GM19438 (cell line): ENCODE measurements around the gene GRK5.

Experiments
- ATAC-seq: cut with Tn5 transposase; IDR thresholded peaks from one replicate; pipeline ENCODE4 v1.9.1; 2021; ENCODE audit warnings: low read depth; ENCODE audit not compliant: unreplicated experiment

GRK5 gene

DNA sequence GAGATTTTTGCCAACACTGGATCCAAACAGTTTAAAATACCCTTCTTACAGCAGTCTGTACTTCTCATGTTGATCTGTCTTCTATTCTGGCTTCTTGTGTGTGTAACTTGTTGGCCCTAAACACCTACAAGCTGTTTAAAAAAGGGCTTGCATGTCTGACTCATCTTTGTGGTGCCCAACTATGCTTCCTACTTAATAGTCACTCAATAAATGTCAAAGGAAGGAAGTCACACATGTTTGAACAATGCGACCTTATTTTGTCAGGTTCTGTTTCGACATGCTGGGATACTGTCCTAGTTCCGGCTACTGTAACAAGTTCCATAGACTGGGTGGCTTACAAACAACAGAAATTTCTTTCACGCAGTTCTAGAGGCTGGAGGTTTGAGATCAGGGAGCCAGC is 9.4 kb upstream of the GRK5 start:
- no peak for ATAC-seq

DNA sequence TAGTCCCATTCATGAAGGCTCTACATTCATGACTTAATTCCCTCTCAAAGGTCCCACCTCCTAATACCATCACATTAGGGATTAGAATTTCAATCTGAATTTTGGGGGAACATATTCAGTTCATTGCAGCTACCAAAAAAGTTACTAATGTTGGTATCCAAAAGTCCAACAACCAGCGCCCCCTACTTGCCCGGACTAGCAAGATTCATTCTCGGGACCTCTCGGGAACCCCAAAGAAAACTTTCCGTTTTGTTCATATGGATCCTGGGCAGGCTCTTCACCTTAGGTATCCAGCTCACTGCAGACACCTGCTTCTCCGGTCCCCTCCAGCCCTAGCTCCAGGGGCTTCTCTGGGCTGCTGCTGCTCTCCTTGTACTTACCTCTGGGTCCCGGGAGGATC is 8.9 kb upstream of the GRK5 start:
- no peak for ATAC-seq

DNA sequence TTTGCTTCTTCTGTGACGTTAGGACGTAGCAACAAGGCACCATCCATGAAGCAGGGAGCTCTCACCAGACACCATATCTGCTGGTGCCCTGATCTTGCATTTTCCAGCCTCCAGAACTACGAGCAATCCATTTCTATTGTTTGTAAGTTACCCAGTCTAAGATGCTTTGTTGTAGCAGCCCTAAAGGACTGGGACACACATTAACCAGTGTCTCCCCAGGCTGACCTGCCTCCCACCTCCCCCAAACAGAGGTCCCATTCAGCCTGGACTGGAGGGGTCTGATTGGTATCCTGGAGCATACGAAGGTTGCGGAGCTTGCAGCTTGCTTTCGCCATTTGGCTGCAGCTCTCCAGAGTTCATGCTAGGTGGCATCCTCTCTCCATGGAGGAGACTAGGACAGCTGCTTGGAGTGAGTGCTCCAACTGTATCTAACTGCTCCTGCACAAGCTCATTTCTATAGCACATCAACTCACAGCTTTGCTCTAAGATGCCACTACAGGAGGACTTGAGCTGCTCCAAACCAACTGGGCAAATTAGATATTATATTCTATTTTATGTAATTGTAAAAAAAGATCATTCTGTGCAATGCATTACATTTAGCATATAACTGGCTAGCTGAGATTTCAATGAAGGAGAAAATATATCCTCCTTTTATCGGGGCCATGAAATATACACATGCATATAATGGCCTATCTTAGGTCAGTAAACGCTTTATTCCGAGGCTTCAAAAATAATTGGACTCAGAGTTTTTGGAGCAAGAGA is 8.0 kb upstream of the GRK5 start:
- ATAC-seq = no peak

DNA sequence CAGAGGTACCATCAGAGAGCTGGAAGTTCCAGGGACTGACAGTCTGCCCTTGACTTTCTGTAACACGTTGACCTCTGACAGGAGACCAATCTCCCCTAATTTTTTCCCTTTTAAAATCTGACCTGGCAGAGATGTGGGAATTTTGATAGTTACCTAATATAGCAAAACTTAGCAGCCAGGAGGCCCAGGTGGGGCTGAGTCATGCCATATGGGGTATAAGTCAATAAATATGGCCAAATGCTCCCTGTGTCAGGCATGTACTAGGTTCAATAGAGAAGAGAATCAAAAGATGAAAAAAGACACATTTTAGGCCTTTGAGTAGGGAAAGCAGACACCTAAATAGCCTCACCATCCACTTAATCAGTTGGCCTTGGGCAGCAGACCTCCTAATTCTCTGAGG is 6.1 kb upstream of the GRK5 start:
- no peak for ATAC-seq

DNA sequence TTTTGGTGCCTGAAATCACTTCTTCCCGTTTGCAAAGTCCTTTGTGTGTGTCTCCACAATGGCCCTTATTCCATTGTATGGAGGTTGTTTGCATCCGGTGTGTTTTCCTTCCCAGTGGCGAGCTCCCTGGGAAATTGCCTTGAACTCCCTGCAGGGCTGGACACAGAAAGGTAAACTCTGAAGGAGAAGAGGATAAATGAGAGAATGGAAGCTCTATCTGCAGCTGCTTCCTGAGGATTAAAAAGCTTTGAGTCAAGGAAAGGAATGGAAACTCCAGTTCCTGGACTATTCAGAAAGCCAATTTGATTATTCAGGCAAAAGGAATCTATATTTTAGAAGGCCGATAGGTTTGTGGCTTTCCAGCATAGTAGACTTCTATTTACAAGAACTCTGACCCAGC is 4.4 kb upstream of the GRK5 start:
- no peak for ATAC-seq

DNA sequence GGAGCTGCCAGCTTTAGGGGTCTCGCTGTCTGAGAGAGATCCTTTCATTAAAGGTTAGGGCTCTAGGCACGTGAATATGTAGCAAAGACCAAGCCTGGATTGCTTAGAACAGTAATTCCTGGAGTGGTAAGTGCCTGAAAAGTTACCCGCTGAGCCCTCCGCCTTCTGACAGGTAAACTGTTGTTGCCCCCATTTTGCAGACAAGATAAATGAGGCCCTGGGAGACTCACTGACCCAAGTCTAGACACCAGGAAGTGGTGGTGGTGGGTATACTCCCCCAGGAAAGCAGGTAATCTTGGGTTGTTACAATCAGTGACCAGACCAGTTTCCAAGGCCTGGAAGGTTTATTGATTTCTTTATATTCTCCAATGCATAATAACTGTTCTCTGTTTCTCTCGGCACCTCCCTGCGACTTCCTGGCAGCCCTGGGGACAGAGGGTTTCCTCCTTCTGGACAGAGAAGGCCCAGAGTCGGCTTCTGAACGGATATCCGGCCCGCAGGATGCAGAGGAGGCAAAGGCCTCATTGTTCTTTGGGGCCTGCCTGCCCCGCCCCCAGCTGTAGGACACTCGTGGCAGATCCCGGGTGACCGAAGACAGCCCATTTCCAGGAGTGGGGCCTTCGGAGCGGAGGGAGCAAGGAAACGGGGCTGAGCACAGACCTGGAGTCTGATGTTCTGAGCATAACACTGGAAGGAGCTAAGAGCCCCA is 1.3 kb upstream of the GRK5 start:
- ATAC-seq = peak; percentile 38

DNA sequence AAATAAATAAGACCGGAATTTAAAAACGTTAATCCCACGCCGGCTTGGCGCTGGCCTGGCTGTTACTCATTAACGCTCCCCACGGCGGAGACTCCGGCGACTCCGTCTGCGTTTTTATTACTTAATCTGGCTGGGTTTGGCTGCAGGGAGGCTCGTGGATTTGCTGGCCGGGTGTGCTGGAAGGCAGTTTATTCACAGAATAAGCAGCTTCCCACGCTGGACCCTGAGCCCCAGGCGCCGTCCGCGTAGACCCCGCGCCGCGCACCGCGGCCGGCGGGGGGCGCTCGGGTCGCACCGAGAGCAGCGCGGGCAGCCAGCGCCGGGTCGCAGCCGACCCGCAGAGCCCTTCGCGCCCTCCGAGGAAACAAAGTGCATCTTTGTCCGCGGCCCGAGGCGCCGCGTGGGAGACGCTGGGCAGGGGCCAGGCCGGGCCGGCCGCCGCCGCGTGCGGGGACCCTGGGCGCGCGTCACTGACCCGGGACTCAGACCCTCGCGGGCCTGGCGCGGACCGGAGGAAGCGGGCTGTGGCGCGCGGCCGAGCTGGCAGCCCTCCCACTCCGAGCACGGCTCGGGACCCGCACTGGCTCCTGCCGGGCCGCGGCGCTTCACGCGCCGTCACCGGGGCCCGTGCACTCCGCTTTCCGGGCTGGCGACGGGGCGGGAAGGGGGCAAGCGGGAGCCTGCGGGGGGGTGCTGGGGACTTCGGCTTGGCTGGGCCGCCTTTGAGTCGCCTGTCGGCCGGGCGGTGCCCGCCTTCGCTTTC is 587 bp upstream of the GRK5 start:
- ATAC-seq = peak; percentile 61

DNA sequence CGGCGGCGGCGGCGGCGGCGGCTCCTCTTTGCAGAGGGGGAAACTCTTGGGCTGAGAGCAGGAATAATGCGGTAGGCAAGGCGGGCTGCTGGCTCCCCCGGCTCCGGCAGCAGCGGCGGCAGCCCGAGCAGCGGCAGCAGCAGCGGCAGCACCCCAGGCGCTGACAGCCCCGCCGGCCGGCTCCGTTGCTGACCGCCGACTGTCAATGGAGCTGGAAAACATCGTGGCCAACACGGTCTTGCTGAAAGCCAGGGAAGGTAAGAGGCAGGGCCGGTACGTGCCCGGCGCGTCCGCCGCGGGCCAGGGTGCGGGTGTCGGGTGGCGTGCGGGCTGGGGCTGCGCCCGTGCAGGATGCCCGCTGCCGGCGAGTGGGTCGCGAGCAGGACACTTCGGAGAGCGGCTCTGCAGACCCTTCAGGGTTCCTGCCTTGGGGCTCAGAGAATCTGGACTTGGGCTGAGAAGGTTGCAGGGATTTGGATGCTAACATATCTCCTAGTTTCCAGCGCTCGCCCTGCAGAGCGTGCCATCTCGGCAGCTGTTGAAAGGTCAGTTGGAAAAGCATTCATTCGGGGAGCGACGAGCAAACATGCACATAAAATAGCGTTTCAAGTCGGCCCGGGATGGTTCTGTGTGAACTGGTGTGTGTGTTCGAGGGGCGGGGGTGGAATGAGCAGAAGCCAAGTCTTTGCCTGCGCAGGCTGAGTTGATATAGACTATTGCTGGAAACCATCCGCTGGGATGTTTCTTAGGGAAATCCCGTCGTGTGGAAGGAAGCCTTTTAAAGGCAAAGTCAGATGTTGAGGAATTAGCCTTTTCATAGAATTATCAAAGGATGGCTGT is 562 bp downstream of the GRK5 start:
- peak; percentile 8 for ATAC-seq

DNA sequence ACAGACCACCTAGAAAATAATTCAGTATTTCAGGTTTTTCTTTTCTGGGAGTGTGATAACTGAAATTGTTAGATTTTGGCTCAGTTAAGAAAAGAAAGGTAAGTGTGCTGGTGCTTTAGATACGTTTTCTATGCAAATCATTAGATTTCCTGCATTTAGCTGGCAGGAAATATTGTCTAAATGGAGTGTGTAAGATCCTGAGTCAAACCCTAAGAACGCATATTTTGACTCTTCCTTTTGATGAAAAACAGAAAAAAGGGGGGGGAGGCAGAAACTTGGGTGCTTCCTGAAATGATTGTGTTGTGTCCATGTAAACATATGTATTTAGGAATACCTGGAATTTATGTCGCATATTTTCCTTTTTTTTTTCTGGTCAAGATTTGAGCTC is 1.2 kb downstream of the GRK5 start:
- no peak for ATAC-seq

DNA sequence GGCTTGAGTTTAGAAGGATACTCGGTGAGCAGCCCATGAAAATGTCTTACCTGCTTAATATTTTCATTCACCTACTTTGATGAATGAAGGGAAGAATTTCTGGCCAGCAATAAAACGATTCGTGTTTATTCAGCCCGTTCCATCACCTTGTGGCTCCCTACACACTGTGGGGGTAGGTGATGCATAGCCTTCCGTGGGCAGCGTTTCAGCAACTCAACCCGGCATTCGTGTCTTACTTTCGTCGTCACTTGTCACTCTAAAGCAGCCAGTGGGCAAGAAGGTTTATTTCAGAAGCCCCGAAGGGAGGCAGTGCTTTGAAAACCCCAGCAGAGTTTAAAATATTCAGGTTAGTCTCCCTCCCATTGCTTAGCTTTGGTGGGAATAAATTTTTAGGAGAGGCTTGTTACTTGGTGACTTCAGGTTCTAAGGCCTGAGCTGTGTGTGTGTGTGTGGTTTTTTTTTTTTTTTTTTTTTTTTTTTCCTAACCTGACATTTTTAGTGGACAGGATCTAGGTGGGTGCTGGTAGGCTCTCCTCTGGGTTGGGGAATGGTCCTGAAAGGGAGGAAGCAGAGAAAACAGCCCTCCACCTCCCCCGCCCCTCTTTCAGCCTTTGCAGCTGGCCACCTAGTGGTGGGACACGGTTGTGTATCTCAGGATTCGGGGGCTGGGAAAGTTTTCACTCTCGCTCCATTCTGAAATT is 1.8 kb downstream of the GRK5 start:
- ATAC-seq = no peak

DNA sequence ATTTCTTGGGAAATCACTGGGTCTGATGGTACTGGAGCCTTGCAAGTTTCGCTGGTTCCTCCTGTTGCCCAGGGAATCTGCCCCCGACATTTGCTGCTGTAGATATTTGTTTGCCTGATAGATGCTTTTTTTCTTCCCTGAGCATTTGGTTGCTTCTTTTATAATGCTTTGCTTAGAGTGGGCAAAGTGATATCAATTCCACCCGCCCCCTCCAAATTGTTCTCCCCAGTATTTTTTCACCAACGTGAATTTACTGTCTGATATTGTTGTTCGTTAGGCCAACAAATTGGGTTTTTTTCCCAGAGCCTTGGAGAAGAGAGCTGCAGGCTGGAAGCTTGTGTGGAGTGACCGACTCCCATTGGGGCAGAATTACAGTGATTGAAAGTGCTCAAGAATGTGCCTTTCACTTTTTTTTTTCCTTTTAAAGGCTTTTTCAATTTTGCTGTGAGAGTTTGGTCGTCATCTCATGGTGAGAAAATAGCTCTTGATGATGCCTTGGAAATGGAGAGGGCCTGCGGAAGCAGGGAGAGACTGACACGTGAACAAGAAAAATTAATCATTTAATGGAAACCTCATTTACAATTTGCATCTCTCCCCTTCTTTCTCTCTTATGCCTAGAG is 2.5 kb downstream of the GRK5 start:
- no peak for ATAC-seq

DNA sequence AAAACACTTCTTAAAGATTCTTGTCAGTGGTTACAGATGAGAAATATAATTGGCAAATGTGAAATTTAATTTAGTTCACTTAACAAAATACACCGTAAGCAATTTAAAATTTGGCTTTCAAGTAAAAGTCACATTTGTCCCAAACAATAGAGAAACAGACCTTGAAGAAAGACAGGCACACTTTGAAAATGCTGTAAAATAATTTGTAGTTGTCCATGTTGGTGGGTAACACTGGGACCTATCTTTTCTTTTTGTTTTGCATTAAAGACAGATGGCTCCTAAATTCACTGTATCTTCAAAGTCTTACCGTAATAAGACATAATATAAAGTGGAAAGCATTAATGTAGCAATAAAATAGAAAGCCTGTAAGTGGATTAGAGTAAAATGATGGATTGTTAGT is 3.3 kb downstream of the GRK5 start:
- ATAC-seq = no peak

DNA sequence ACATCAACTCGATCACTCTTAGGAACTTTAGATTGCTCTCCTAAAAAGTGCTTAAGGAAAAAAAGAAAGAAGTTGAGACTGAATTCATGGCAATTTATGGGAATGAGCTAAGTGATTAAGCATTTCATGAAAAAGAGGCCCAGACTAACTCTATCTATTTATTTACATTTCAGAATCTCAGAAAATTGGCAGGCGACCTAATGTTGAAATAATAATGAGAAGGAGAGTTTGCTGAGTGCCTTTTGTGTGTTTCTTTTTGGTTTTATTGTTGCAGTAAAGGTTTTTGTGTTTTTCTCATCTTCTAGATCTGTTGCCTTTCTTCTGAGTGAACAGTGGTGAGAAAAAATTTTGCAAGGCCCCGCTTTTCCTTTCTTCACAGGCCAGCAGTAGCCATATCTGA is 3.8 kb downstream of the GRK5 start:
- ATAC-seq = no peak

DNA sequence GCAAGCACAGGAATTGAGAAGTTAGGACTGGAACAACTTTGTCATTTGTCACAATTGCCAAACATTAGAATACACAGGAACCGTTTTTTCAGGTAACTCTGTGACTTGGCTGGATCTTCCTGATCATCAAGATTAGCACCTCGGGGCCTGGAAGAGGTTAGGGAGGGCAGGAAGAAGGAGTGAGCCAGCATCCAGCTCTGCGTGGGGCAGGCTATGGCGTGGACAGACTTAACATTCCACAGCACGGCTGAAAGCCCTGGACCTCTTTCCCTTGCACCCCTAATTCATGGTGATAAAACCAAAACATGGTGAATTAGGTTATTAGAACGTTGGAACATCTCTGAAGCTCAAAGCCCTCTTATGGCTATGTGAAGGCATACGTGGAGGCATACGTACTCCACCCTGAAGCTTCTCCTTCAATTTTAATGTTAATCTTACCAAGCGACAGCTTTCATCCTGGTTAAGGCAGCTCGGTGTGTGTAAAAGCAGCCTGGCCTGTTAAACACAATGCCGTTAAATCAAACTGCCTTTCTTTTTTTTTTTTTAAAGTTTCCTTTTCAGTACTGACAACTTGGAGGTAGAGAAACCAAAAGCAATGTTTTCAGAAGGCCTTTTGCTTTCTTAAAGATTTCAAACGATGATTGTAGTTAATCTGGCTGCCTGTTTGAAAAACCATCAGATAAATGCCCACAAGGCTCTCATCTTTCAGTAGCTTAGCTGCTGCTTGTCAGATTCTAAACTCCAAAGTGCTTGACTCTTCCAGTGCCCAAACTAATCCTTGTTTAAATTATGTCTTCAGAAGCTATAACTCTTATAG is 4.5 kb downstream of the GRK5 start:
- ATAC-seq = no peak

DNA sequence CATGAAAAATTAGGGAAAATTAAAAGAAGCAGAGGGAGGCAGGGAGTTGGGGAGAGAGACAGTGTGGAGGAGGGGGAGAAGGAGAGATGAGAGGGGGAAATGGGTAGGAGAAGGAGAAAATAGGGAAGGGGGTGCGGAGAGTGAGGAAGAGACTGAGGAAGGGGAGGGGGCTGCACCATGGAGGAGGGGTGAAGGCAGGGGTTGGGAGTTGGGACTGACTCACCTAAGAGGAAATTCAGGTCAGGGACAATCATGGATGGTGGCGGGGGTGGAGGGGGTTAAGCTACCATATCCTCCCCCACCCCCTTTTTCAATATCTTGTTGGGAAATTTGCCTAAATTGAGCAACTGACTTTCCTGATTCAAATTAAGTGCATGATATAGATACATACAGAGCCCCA is 8.0 kb downstream of the GRK5 start:
- ATAC-seq = no peak

DNA sequence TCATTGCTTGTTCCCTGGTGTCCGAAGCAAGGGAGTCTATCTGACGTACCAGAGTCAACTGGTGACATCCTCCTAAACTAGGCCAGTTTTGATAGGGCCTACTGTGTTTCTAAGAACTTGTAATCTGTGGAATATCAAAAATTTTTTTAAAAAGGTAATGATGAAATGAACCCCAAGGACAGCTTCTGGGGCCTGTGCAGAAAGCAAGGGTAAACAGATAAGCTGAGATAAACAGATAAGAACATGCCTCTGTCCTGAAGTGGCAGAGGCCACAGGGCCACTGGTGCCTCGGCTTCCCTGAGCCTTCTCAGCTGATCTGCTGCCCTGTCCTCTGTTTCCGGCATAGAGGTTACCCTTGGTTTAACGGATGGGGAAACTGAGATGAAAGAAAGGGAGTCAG is 8.8 kb downstream of the GRK5 start:
- ATAC-seq = no peak

DNA sequence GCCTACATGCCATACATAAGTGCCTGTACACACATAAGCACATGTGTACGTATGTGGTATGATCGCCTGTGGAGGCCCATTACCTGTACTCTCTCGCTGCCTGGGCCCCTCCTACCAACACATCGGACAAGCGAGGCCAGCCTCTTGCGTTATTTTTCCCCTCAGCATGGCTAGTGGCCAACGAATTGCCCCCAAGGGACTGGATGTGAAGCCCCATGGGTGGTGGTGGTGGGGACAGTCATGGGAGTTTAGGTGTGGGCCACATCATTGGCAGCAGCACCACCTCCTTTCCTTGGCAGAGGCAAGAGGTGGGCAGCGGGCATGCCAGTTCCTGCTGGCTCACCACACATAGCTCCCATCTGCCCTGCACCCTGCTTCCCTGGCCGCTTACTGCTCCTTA is 10.0 kb downstream of the GRK5 start:
- ATAC-seq = no peak

DNA sequence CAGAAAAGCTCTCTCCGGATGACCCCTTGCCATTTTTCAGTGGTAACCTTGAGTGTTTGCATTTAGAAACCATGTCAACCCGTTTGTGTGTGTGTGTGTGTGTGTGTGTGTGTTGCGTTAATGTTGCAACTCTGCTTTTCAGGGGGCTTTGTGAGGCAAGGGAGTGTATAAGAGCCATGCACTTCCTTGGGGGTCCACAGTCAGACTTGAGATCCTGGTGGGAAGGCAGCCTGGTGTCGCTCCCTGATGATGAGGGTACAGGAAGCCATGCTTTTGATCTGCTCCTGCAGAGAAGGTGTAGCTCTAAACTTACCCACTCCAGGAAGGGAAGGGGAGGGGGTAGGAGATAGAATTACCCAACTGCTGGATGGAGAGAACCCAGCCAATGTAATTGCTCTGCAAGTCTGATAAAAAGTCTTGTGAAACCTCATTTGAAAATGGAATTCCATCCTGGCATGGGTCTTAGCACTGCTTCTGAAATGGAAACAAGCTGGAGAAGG is 10.7 kb downstream of the GRK5 start:
- no peak for ATAC-seq

DNA sequence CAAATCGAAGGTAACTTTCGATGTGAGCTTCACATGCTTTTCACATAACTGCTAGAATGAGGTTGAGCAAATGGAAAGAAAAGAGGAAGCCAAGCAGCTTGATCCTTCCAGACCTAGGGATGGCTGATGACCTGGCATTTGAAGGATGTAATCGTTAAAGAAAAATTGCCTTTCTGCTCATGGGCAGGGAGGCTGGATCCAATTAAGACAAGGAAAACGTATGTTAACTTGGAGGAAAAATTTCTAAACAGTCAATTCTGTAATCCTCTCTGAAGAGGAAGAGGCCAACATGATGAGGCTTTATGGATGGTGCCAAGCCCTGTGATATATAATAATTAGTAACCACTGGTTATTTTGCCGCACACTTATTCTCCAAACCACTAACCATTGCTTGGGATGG is 12.5 kb downstream of the GRK5 start:
- no peak for ATAC-seq
